Measurements from ENCODE around the gene RPL41. TPM values are rescaled to one million over a fixed set of nuclear protein-coding genes. Genes with fewer than 3 reads are reported as not detected.

Gene RPL41
- total and polyA plus RNA-seq, 7 donors, result 1,926 to 9,845 (median 5,407) TPM

GRCh38 chr12:56086608-56087007 lies 29.8 kb upstream of the RPL41 start:
- DNase-seq, result no peak
- Histone ChIP-seq H3K4me1 (no peaks in the 10 kb centered on the region), H3K36me3 (no peaks in the 10 kb centered on the region), H3K9me3 (no peaks in the 10 kb centered on the region), H3K27ac (no peak overlapping the region), H3K27me3 (no peaks in the 10 kb centered on the region), H3K4me3 (no peak overlapping the region)
- WGBS, 2 donors, result 75 to 84% methylated on average over 6 of the region's 6 CpGs
- TF ChIP-seq EP300 (IDR thresholded peaks at IDR 0.05), result no peak
- no peak for TF ChIP-seq POLR2AphosphoS5 (IDR thresholded peaks at IDR 0.05)
- TF ChIP-seq CTCF (IDR thresholded peaks at IDR 0.05), result no peak
- no peak for TF ChIP-seq POLR2A (IDR thresholded peaks at IDR 0.05)
- intact Hi-C loops (cut with DNase I), result no loop called here

DNA sequence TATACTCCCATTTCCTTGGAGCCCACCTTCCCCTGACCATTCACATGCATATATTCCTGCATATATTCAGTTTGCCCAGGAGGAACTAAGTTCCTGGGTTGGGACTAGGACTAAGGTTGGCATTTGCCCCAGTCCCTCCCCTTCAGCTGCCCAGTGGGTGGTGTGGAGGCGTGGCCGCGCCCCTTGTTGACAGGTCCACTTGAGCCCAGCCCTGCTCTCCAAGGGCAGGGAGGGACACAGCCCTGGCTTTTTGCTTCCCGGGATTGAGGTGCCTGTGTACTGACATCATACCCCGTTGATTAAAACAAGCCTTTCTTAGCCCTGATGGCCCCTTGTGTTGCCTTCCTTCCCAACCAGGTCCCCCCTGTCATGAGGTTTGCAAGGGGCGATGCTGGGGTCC lies 29.2 kb upstream of the RPL41 start:
- Histone ChIP-seq H3K9me3 (no peaks in the 10 kb centered on the region), H3K4me3 (no peak overlapping the region), H3K27me3 (no peaks in the 10 kb centered on the region), H3K36me3 (no peaks in the 10 kb centered on the region), H3K4me1 (no peaks in the 10 kb centered on the region), H3K27ac (peak overlapping the region in 2 of 4 donors; percentile 31 to 39)
- TF ChIP-seq EP300 (IDR thresholded peaks at IDR 0.05), result no peak
- TF ChIP-seq CTCF (IDR thresholded peaks at IDR 0.05), result no peak
- no peak for TF ChIP-seq POLR2A (IDR thresholded peaks at IDR 0.05)
- no peak for TF ChIP-seq POLR2AphosphoS5 (IDR thresholded peaks at IDR 0.05)
- DNase-seq, result peak; percentile 75
- intact Hi-C loops (cut with DNase I), result no loop called here
- WGBS, 2 donors, result 31 to 71% methylated on average over 6 of the region's 6 CpGs

GRCh38 chr12:56097738-56098137 lies 18.7 kb upstream of the RPL41 start:
- Histone ChIP-seq H3K27me3 (peaks cover 0 to 5% (median 0%) of the 10 kb centered on the region in 3 donors), H3K9me3 (no peaks in the 10 kb centered on the region), H3K4me3 (no peak overlapping the region), H3K27ac (no peak overlapping the region), H3K4me1 (no peaks in the 10 kb centered on the region), H3K36me3 (no peaks in the 10 kb centered on the region)
- intact Hi-C loops (cut with DNase I), result no loop called here
- no peak for DNase-seq
- 91 to 93% methylated on average over 6 of the region's 6 CpGs for WGBS, 2 donors
- no peak for TF ChIP-seq POLR2A (IDR thresholded peaks at IDR 0.05)
- no peak for TF ChIP-seq POLR2AphosphoS5 (IDR thresholded peaks at IDR 0.05)
- TF ChIP-seq CTCF (IDR thresholded peaks at IDR 0.05), result no peak
- TF ChIP-seq EP300 (IDR thresholded peaks at IDR 0.05), result no peak

DNA sequence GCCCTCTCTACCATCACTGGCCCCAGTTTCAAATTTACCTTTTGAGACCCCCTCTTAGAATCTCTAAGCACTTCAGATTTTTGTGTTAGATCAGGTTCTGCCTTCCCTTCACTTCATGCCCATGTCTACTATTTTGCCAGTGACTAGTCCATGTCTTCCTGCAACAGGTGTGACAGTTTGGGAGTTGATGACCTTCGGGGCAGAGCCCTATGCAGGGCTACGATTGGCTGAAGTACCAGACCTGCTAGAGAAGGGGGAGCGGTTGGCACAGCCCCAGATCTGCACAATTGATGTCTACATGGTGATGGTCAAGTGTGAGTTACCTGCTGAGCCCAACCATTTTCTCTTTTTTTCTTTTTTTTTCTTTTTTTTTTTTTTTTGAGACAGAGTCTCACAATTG lies 17.8 kb upstream of the RPL41 start:
- Histone ChIP-seq H3K4me3 (no peak overlapping the region), H3K27ac (no peak overlapping the region), H3K36me3 (no peaks in the 10 kb centered on the region), H3K27me3 (peaks cover 0 to 5% (median 0%) of the 10 kb centered on the region in 3 donors), H3K4me1 (peaks cover 0 to 8% (median 3%) of the 10 kb centered on the region in 4 donors), H3K9me3 (no peaks in the 10 kb centered on the region)
- WGBS, 2 donors, result 71 to 84% methylated on average over 3 of the region's 3 CpGs
- no peak for DNase-seq
- intact Hi-C loops (cut with DNase I), result no loop called here
- TF ChIP-seq CTCF (IDR thresholded peaks at IDR 0.05) (no peak), EP300 (IDR thresholded peaks at IDR 0.05) (no peak), POLR2A (IDR thresholded peaks at IDR 0.05) (no peak), POLR2AphosphoS5 (IDR thresholded peaks at IDR 0.05) (no peak)

DNA sequence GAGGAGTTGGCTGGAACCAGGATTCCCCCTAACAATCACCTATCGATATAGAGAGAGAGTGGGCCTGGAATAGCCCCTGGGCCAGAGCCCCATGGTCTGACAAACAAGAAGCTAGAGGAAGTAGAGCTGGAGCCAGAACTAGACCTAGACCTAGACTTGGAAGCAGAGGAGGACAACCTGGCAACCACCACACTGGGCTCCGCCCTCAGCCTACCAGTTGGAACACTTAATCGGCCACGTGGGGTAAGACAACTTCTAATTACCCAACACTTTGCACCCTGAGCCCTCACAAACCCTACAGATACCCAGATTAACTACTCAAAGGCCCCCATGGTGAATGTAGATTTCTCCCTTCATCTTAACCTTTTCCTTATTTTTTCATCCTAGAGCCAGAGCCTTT lies 16.6 kb upstream of the RPL41 start:
- intact Hi-C loops (cut with DNase I), result loop anchor here (5.0 kb wide), 1 partner anchor 102 kb away; the partner anchor contains the start of gene SUOX
- 76 to 88% methylated on average over 4 of the region's 4 CpGs for WGBS, 2 donors

More for the DNA sequence above, 16.6 kb upstream of the RPL41 start:
- H3K27ac ChIP-seq, result no peak overlapping the region
- H3K4me1 ChIP-seq, result peaks cover 0 to 10% (median 5%) of the 10 kb centered on the region in 4 donors
- DNase-seq, result peak; percentile 9
- H3K4me3 ChIP-seq, result no peak overlapping the region
- H3K27me3 ChIP-seq, result no peaks in the 10 kb centered on the region
- H3K9me3 ChIP-seq, result no peaks in the 10 kb centered on the region
- no peak for TF ChIP-seq EP300 (IDR thresholded peaks at IDR 0.05)
- H3K36me3 ChIP-seq, result no peaks in the 10 kb centered on the region

All from sigmoid colon (tissue), 7 donors.